ENCODE results near the gene GRSF1. TPM values are rescaled to one million over a fixed set of nuclear protein-coding genes. Genes with fewer than 3 reads are reported as not detected.

Gene GRSF1
- total and polyA plus RNA-seq, 10 of the 15 experiments (the other 5 are each of a cell fraction or from before 2014, with no cell fraction given): 37.5 to 105 (median 68.4) TPM

- in situ Hi-C loops (cut with MboI): no loop called here
- BruUV-seq (replicated peaks): no TSS peak
Measured at GRCh38 chr4:70877556-70877955, 37.9 kb upstream of the GRSF1 start.

GRCh38 chr4:70874268-70875156 lies 34.8 kb upstream of the GRSF1 start:
- DNase-seq (ENCODE audit: low read depth, low spot score) (peak; percentile 20), FAIRE-seq (peak; percentile 75), ATAC-seq (peak; percentile 87)
- H3K9me3 ChIP-seq (replicated peaks; ENCODE audit: control insufficient read depth, insufficient read depth, low read length): no peaks in the 10 kb centered on the region
- no peaks in the 10 kb centered on the region for H4K20me1 ChIP-seq (ENCODE audit: control insufficient read depth, insufficient read depth)
- H3K27ac ChIP-seq (ENCODE audit: control insufficient read depth, insufficient read depth): no peak overlapping the region
- no peak overlapping the region for H3K9ac ChIP-seq (ENCODE audit: control insufficient read depth, insufficient read depth, low read length)
- 3% methylated on average over 19 of the region's 19 CpGs for WGBS (ENCODE audit: insufficient coverage, insufficient replicate concordance, low lambda C conversion rate, missing lambda C conversion rate)
- no peaks in the 10 kb centered on the region for H3K79me2 ChIP-seq (ENCODE audit: control insufficient read depth, insufficient read depth, low read length)
- intact Hi-C loops (cut with micrococcal nuclease; ENCODE audit: unreplicated experiment) (no loop called here), in situ Hi-C loops (cut with MboI) (no loop called here)
- ChIA-PET CTCF (interaction anchor here (0.6 to 1.8 kb wide), 8 partner anchors 8 to 135 kb away, joined by 3 to 7 read pairs (median 4); partner anchors contain the start of gene MOB1B), RAD21 (ENCODE audit: unreplicated experiment) (interaction anchor here (0.6 to 1.8 kb wide), 6 partner anchors 32 to 248 kb away, joined by 3 to 5 read pairs (median 3); no protein-coding TSS in a partner anchor), SMC1A (ENCODE audit: uncharacterized antibody, unreplicated experiment) (interaction anchor here (0.7 to 2.7 kb wide), 9 partner anchors 11 to 222 kb away, joined by 3 to 7 read pairs (median 3); partner anchors contain the start of gene MOB1B), POLR2A (interaction anchor here (0.6 to 1.7 kb wide), 3 partner anchors 10 to 27 kb away, joined by 5 to 7 read pairs (median 5); partner anchors contain the start of gene MOB1B)
- H3K27me3 ChIP-seq (replicated peaks in 1 of 2; ENCODE audit: control insufficient read depth in 2 of 2, insufficient read depth in 2 of 2, low read length in 1 of 2): no peaks in the 10 kb centered on the region
- peaks cover 9% of the 10 kb centered on the region for H3K4me1 ChIP-seq (ENCODE audit: control insufficient read depth, insufficient read depth, low read length)
- peak overlapping the region; percentile 79 for H3K4me2 ChIP-seq (ENCODE audit: control insufficient read depth, insufficient read depth)
- peak overlapping the region; percentile 52 for H3K4me3 ChIP-seq
- H3K36me3 ChIP-seq (ENCODE audit: control insufficient read depth in 2 of 2, insufficient read depth in 2 of 2, low read length in 1 of 2): no peaks in the 10 kb centered on the region
- H2AFZ ChIP-seq (ENCODE audit: control insufficient read depth, low read depth, low read length): peak overlapping the region; percentile 27; the same call in 1 of the 2 replicates
- BruUV-seq (replicated peaks): no TSS peak
- TF ChIP-seq NFYA (IDR thresholded peaks at IDR 0.05; ENCODE audit: borderline replicate concordance, low read depth, low read length) (no peak), CREM (IDR thresholded peaks at IDR 0.05; ENCODE audit: low read depth) (no peak; the same call in 1 of the 2 replicates), ZNF592 (IDR thresholded peaks at IDR 0.05) (no peak), TAF1 (IDR thresholded peaks at IDR 0.05; ENCODE audit: borderline replicate concordance, low read depth, low read length) (no peak), CHD1 (IDR thresholded peaks at IDR 0.05; ENCODE audit: low read depth, low read length) (no peak)
- TF ChIP-seq, protein P1, sequence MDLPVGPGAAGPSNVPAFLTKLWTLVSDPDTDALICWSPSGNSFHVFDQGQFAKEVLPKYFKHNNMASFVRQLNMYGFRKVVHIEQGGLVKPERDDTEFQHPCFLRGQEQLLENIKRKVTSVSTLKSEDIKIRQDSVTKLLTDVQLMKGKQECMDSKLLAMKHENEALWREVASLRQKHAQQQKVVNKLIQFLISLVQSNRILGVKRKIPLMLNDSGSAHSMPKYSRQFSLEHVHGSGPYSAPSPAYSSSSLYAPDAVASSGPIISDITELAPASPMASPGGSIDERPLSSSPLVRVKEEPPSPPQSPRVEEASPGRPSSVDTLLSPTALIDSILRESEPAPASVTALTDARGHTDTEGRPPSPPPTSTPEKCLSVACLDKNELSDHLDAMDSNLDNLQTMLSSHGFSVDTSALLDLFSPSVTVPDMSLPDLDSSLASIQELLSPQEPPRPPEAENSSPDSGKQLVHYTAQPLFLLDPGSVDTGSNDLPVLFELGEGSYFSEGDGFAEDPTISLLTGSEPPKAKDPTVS (IDR thresholded peaks at IDR 0.05; ENCODE audit: low read depth, low read length): no peak

More at GRCh38 chr4:70877556-70877955, 37.9 kb upstream of the GRSF1 start:
- no peak overlapping the region for H2AFZ ChIP-seq (ENCODE audit: control insufficient read depth, low read depth, low read length)
- H3K27ac ChIP-seq (ENCODE audit: control insufficient read depth, insufficient read depth): no peak overlapping the region
- no peak for TF ChIP-seq POU2F2 (IDR thresholded peaks at IDR 0.05; ENCODE audit: borderline replicate concordance, low read depth, low read length)
- TF ChIP-seq DPF2 (IDR thresholded peaks at IDR 0.05): 0 out of 2 replicates have a peak, but pooled peaks have one; percentile 18
- no peak for TF ChIP-seq BMI1 (IDR thresholded peaks at IDR 0.05; ENCODE audit: borderline replicate concordance)
- TF ChIP-seq ATF7 (IDR thresholded peaks at IDR 0.05; ENCODE audit: low read depth): no peak
- TF ChIP-seq JUNB (IDR thresholded peaks at IDR 0.05): 0 out of 2 replicates have a peak, but pooled peaks have one; percentile 30
- no peaks in the 10 kb centered on the region for H3K27me3 ChIP-seq (replicated peaks in 1 of 2; ENCODE audit: control insufficient read depth in 2 of 2, insufficient read depth in 2 of 2, low read length in 1 of 2)
- intact Hi-C loops (cut with micrococcal nuclease; ENCODE audit: unreplicated experiment): no loop called here
- no peaks in the 10 kb centered on the region for H3K79me2 ChIP-seq (ENCODE audit: control insufficient read depth, insufficient read depth, low read length)
- RAD21 ChIA-PET (ENCODE audit: unreplicated experiment): interaction anchor here (1.0 kb wide), 2 partner anchors 24 to 142 kb away, joined by 3 to 4 read pairs; partner anchors contain the start of gene MOB1B
- peak; percentile 44 for FAIRE-seq
- H4K20me1 ChIP-seq (ENCODE audit: control insufficient read depth, insufficient read depth): no peaks in the 10 kb centered on the region
- DNase-seq (ENCODE audit: low read depth, low spot score): no peak
- 51% methylated on average over 3 of the region's 3 CpGs for WGBS (ENCODE audit: insufficient coverage, insufficient replicate concordance, low lambda C conversion rate, missing lambda C conversion rate)
- no peaks in the 10 kb centered on the region for H3K36me3 ChIP-seq (ENCODE audit: control insufficient read depth in 2 of 2, insufficient read depth in 2 of 2, low read length in 1 of 2)
- H3K4me3 ChIP-seq: no peak overlapping the region
- SMC1A ChIA-PET (ENCODE audit: uncharacterized antibody, unreplicated experiment): interaction anchor here (0.8 to 1.0 kb wide), 2 partner anchors 26 to 58 kb away, joined by 3 read pairs; no protein-coding TSS in a partner anchor
- peaks cover 9% of the 10 kb centered on the region for H3K4me1 ChIP-seq (ENCODE audit: control insufficient read depth, insufficient read depth, low read length)
- CTCF ChIA-PET: interaction anchor here (1.4 kb wide), 1 partner anchor 173 kb away, joined by 3 read pairs; no protein-coding TSS in a partner anchor
- H3K9ac ChIP-seq (ENCODE audit: control insufficient read depth, insufficient read depth, low read length): no peak overlapping the region
- no peak for ATAC-seq
- no peak overlapping the region for H3K4me2 ChIP-seq (ENCODE audit: control insufficient read depth, insufficient read depth)
- POLR2A ChIA-PET: interaction anchor here (1.1 kb wide), 1 partner anchor 25 kb away, joined by 3 read pairs; the partner anchor contains the start of gene MOB1B
- H3K9me3 ChIP-seq (replicated peaks; ENCODE audit: control insufficient read depth, insufficient read depth, low read length): no peaks in the 10 kb centered on the region

All from GM12878 (cell line).